Loucy (cell line): Measurements from ENCODE around the gene PHF21B.

ENCODE experiments used
- CTCF ChIP-seq: fragments of 200-600 bp; sonication (generic); conservative IDR thresholded peaks from 2 replicates; pipeline ENCODE4 v1.5.1; 2014; ENCODE audit warnings: mild to moderate bottlenecking, antibody characterized with exemption, low read length
- EZH2phosphoT487 ChIP-seq: fragments of 200-600 bp; IDR thresholded peaks from 2 replicates; pipeline ENCODE4 v1.6.1; 2018; ENCODE audit warnings: antibody characterized with exemption, mild to moderate bottlenecking, moderate library complexity, borderline replicate concordance

GRCh38 chr22:44990328-44990727 is 19.5 kb downstream of the PHF21B start:
- TF ChIP-seq CTCF, result no peak
- no peak for TF ChIP-seq EZH2phosphoT487
